ENCODE results near the gene RNF150.

RNF150 gene

GRCh38 chr4:140904904-140905303 lies 228.4 kb downstream of the RNF150 start:
- no peak for ATAC-seq
- TF ChIP-seq ZNF8 (CRISPR knock-in tag; IDR thresholded peaks at IDR 0.05) = no peak
- no peak for TF ChIP-seq ZFP3 (CRISPR knock-in tag; IDR thresholded peaks at IDR 0.05)
- TF ChIP-seq ARNTL (CRISPR knock-in tag; IDR thresholded peaks at IDR 0.05; ENCODE audit: borderline replicate concordance, low read depth) = no peak
- no peak for TF ChIP-seq SNAI2 (CRISPR knock-in tag; IDR thresholded peaks at IDR 0.05)
- no peak for TF ChIP-seq TSHZ2 (CRISPR knock-in tag; IDR thresholded peaks at IDR 0.05)
- TF ChIP-seq ZFP30 (CRISPR knock-in tag; IDR thresholded peaks at IDR 0.05) = no peak
- TF ChIP-seq, protein P1, sequence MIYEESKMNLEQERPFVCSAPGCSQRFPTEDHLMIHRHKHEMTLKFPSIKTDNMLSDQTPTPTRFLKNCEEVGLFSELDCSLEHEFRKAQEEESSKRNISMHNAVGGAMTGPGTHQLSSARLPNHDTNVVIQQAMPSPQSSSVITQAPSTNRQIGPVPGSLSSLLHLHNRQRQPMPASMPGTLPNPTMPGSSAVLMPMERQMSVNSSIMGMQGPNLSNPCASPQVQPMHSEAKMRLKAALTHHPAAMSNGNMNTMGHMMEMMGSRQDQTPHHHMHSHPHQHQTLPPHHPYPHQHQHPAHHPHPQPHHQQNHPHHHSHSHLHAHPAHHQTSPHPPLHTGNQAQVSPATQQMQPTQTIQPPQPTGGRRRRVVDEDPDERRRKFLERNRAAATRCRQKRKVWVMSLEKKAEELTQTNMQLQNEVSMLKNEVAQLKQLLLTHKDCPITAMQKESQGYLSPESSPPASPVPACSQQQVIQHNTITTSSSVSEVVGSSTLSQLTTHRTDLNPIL (CRISPR knock-in tag; IDR thresholded peaks at IDR 0.05; ENCODE audit: low read depth) = no peak

GRCh38 chr4:140903522-140904475 lies 229.5 kb downstream of the RNF150 start:
- TF ChIP-seq SNAI2 (CRISPR knock-in tag; IDR thresholded peaks at IDR 0.05) (peak; percentile 56; the same call in 1 of the 2 replicates), TOX (CRISPR knock-in tag; IDR thresholded peaks at IDR 0.05; ENCODE audit: borderline replicate concordance) (no peak), GLIS3 (CRISPR knock-in tag; IDR thresholded peaks at IDR 0.05) (peak; percentile 53; the same call in 1 of the 2 replicates), TSHZ2 (CRISPR knock-in tag; IDR thresholded peaks at IDR 0.05) (0 out of 2 replicates have a peak, but pooled peaks have one; percentile 48), ISL1 (CRISPR knock-in tag; IDR thresholded peaks at IDR 0.05) (peak; percentile 97), ZFP3 (CRISPR knock-in tag; IDR thresholded peaks at IDR 0.05) (0 out of 2 replicates have a peak, but pooled peaks have one; percentile 57), ZC3H10 (CRISPR knock-in tag; IDR thresholded peaks at IDR 0.05) (no peak), POU6F1 (CRISPR knock-in tag; IDR thresholded peaks at IDR 0.05; ENCODE audit: borderline replicate concordance, low read depth) (no peak), TCF4 (CRISPR knock-in tag; IDR thresholded peaks at IDR 0.05; ENCODE audit: borderline replicate concordance) (peak; percentile 70), OSR1 (CRISPR knock-in tag; IDR thresholded peaks at IDR 0.05) (no peak)
- TF ChIP-seq, protein P2, sequence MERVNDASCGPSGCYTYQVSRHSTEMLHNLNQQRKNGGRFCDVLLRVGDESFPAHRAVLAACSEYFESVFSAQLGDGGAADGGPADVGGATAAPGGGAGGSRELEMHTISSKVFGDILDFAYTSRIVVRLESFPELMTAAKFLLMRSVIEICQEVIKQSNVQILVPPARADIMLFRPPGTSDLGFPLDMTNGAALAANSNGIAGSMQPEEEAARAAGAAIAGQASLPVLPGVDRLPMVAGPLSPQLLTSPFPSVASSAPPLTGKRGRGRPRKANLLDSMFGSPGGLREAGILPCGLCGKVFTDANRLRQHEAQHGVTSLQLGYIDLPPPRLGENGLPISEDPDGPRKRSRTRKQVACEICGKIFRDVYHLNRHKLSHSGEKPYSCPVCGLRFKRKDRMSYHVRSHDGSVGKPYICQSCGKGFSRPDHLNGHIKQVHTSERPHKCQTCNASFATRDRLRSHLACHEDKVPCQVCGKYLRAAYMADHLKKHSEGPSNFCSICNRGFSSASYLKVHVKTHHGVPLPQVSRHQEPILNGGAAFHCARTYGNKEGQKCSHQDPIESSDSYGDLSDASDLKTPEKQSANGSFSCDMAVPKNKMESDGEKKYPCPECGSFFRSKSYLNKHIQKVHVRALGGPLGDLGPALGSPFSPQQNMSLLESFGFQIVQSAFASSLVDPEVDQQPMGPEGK (CRISPR knock-in tag; IDR thresholded peaks at IDR 0.05; ENCODE audit: borderline replicate concordance) = no peak
- ATAC-seq = peak; percentile 22

GRCh38 chr4:140901736-140902336 lies 231.4 kb downstream of the RNF150 start:
- ATAC-seq = peak; percentile 48; the same call in 2 of the 3 replicates
- TF ChIP-seq ESRRG (CRISPR knock-in tag; IDR thresholded peaks at IDR 0.05) = peak; percentile 80
- TF ChIP-seq, protein P2 (CRISPR knock-in tag; IDR thresholded peaks at IDR 0.05; ENCODE audit: borderline replicate concordance) = 0 out of 2 replicates have a peak, but pooled peaks have one; percentile 30
- TF ChIP-seq TCF4 (CRISPR knock-in tag; IDR thresholded peaks at IDR 0.05; ENCODE audit: borderline replicate concordance) = peak; percentile 98
- TF ChIP-seq ZNF565 (CRISPR knock-in tag; conservative IDR thresholded peaks at IDR 0.05; ENCODE audit: low read depth) = 0 out of 2 replicates have a peak, but pooled peaks have one; percentile 25
- TF ChIP-seq POU6F1 (CRISPR knock-in tag; IDR thresholded peaks at IDR 0.05; ENCODE audit: borderline replicate concordance, low read depth) = no peak
- TF ChIP-seq, protein P1 (CRISPR knock-in tag; IDR thresholded peaks at IDR 0.05; ENCODE audit: low read depth) = peak; percentile 68; the same call in 1 of the 2 replicates

All from SK-N-SH treated with all-trans-retinoic acid at 6 μM for 48 hours (cell line).